WTC11 (cell line): ENCODE results near the gene PRELP. TPM values are rescaled to one million over a fixed set of nuclear protein-coding genes. Genes with fewer than 3 reads are reported as not detected.
A peak's percentile ranks its signal among the peaks of the same experiment; 100 is the strongest.

Source experiments
- ATAC-seq: fragments of 200-7000 bp; cut with Tn5 transposase; 2 replicates; pipeline ENCODE4 v1.10.0; 2021; ENCODE audit warnings: mild to moderate bottlenecking, moderate library complexity
- CTCF ChIA-PET: fragments of 300-600 bp; sonication (Branson Sonifier 250); formaldehyde crosslinking; loops from one replicate; lab custom pipeline; 2021; ENCODE audit warnings: antibody characterized with exemption; lab: Charles Lee
- POLR2A ChIA-PET: fragments of 350-600 bp; sonication (Branson Sonifier 250); formaldehyde crosslinking; loops from one replicate; lab custom pipeline; 2021; ENCODE audit warnings: antibody characterized with exemption; lab: Charles Lee
- DNase-seq: peaks from one replicate; pipeline ENCODE4 v3.0.0; 2021; ENCODE audit warnings: low spot score
- H3K27ac Mint-ChIP-seq: 2 replicates; pipeline ENCODE4 v1.8.0; 2021; ENCODE audit warnings: mixed read lengths
- H3K27me3 Mint-ChIP-seq: 2 replicates; pipeline ENCODE4 v1.8.0; 2021; ENCODE audit warnings: low read depth, mild to moderate bottlenecking, moderate library complexity, mixed read lengths
- H3K36me3 Mint-ChIP-seq: 2 replicates; pipeline ENCODE4 v1.8.0; 2021; ENCODE audit warnings: mixed read lengths
- H3K4me1 Mint-ChIP-seq: 2 replicates; pipeline ENCODE4 v1.8.0; 2022; ENCODE audit warnings: mixed read lengths
- H3K4me3 Mint-ChIP-seq: 2 replicates; pipeline ENCODE4 v1.8.0; 2021; ENCODE audit warnings: mild to moderate bottlenecking, moderate library complexity, mixed read lengths
- H3K9me3 Mint-ChIP-seq: 2 replicates; pipeline ENCODE4 v1.8.0; 2021; ENCODE audit warnings: mixed read lengths
- ATF1 ChIP-seq: sonication (generic); formaldehyde crosslinking; IDR thresholded peaks from 2 replicates; pipeline ENCODE4 v1.8.1; 2023; ENCODE audit warnings: mild to moderate bottlenecking, moderate library complexity, missing genetic modification reagents
- ATF2 ChIP-seq: sonication (generic); formaldehyde crosslinking; IDR thresholded peaks from 2 replicates; pipeline ENCODE4 v1.8.1; 2022; ENCODE audit warnings: low read depth, missing genetic modification reagents, borderline replicate concordance
- CREM ChIP-seq: sonication (generic); formaldehyde crosslinking; IDR thresholded peaks from 2 replicates; pipeline ENCODE4 v1.8.1; 2022; ENCODE audit warnings: mild to moderate bottlenecking, missing genetic modification reagents, moderate library complexity
- E2F5 ChIP-seq: sonication (generic); formaldehyde crosslinking; IDR thresholded peaks from 2 replicates; pipeline ENCODE4 v1.8.1; 2022; ENCODE audit warnings: mild to moderate bottlenecking, moderate library complexity, missing genetic modification reagents
- ETV6 ChIP-seq: sonication (generic); formaldehyde crosslinking; IDR thresholded peaks from 2 replicates; pipeline ENCODE4 v1.8.1; 2022; ENCODE audit warnings: mild to moderate bottlenecking, missing genetic modification reagents
- FOXP1 ChIP-seq: sonication (generic); formaldehyde crosslinking; IDR thresholded peaks from 2 replicates; pipeline ENCODE4 v1.8.0; 2022; ENCODE audit warnings: missing genetic modification reagents, mild to moderate bottlenecking, moderate library complexity, borderline replicate concordance
- MYBL2 ChIP-seq: sonication (generic); formaldehyde crosslinking; IDR thresholded peaks from 2 replicates; pipeline ENCODE4 v1.8.1; 2023; ENCODE audit warnings: mild to moderate bottlenecking, moderate library complexity, missing genetic modification reagents
- NFYB ChIP-seq: sonication (generic); formaldehyde crosslinking; conservative IDR thresholded peaks from 2 replicates; pipeline ENCODE4 v1.8.0; 2022; ENCODE audit warnings: low read depth, missing genetic modification reagents
- SMAD4 ChIP-seq: sonication (generic); formaldehyde crosslinking; IDR thresholded peaks from 2 replicates; pipeline ENCODE4 v1.8.0; 2022; ENCODE audit warnings: mild to moderate bottlenecking, missing genetic modification reagents
- SOX15 ChIP-seq: fragments of 250-450 bp; sonication (Bioruptor Pico); IDR thresholded peaks from 2 replicates; pipeline ENCODE4 v1.9.0; 2021; ENCODE audit warnings: mild to moderate bottlenecking
- ZBTB21 ChIP-seq: sonication (generic); formaldehyde crosslinking; IDR thresholded peaks from 2 replicates; pipeline ENCODE4 v1.8.1; 2023; ENCODE audit warnings: mild to moderate bottlenecking, missing genetic modification reagents, borderline replicate concordance
- ZNF317 ChIP-seq: sonication (generic); formaldehyde crosslinking; IDR thresholded peaks from 2 replicates; pipeline ENCODE4 v1.8.1; 2023; ENCODE audit warnings: low read depth, mild to moderate bottlenecking, moderate library complexity, missing genetic modification reagents, borderline replicate concordance
- ZNF396 ChIP-seq: fragments of 250-450 bp; sonication (Bioruptor Pico); IDR thresholded peaks from 2 replicates; pipeline ENCODE4 v1.8.0; 2021; ENCODE audit warnings: mild to moderate bottlenecking, moderate library complexity, borderline replicate concordance
- ZNF416 ChIP-seq: fragments of 250-450 bp; sonication (Bioruptor Pico); IDR thresholded peaks from 2 replicates; pipeline ENCODE4 v1.9.0; 2021; ENCODE audit warnings: mild to moderate bottlenecking, inconsistent platforms
- total RNA-seq: library from RNA; stranded (reverse); gene quantifications from 3 replicates; pipeline ENCODE4 v1.2.3, GENCODE V29; 2021
- TF ChIP-seq, protein P1 (sequence below): sonication (generic); formaldehyde crosslinking; IDR thresholded peaks from 2 replicates; pipeline ENCODE4 v1.8.0; 2022; ENCODE audit warnings: mild to moderate bottlenecking, missing genetic modification reagents
- TF ChIP-seq, protein P2 (sequence below): fragments of 200-600 bp; IDR thresholded peaks from 2 replicates; pipeline ENCODE4 v1.8.0; 2022; ENCODE audit warnings: antibody characterized with exemption

The PRELP gene
- total RNA-seq, 1 experiment from 2014 or later = 0.17 TPM

DNA sequence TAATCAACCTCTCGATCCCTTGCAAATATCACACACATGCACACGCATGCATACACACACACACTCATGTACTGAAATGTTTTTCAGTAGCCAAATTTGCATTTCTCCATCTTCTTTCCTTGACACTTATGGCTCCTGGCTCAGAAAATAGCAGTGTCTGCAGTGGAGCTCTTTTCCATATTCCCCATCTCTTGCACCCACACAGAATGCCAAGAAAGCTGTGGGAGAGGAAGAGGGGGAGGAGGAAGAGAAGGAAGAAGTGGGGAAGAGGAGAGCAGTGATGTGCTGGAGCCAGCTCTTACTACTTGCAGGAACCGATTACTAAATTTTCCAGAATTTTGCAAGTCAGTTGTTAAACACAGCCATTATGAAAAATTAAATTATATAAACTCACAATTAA lies 28.2 kb downstream of the PRELP start:
- Mint-ChIP-seq H3K27me3 (no peaks in the 10 kb centered on the region; the same call in 1 of the 2 replicates), H3K4me3 (no peak overlapping the region), H3K4me1 (peaks cover 28% of the 10 kb centered on the region), H3K9me3 (no peaks in the 10 kb centered on the region), H3K36me3 (peaks cover 2% of the 10 kb centered on the region), H3K27ac (no peak overlapping the region)
- CTCF ChIA-PET = interaction anchor here (0.5 to 3.8 kb wide), 42 partner anchors 8 to 648 kb away, joined by 3 to 64 read pairs (median 6); partner anchors contain the start of genes ATP2B4, ETNK2, OPTC and PRELP
- TF ChIP-seq E2F5 (CRISPR knock-in tag) = no peak
- TF ChIP-seq, protein P1, sequence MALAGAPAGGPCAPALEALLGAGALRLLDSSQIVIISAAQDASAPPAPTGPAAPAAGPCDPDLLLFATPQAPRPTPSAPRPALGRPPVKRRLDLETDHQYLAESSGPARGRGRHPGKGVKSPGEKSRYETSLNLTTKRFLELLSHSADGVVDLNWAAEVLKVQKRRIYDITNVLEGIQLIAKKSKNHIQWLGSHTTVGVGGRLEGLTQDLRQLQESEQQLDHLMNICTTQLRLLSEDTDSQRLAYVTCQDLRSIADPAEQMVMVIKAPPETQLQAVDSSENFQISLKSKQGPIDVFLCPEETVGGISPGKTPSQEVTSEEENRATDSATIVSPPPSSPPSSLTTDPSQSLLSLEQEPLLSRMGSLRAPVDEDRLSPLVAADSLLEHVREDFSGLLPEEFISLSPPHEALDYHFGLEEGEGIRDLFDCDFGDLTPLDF = no peak
- no peak for TF ChIP-seq ZNF416 (CRISPR knock-in tag)
- TF ChIP-seq ATF2 (CRISPR knock-in tag) = no peak
- TF ChIP-seq ZNF396 (CRISPR knock-in tag) = no peak
- no peak for TF ChIP-seq FOXP1 (CRISPR knock-in tag)
- no peak for TF ChIP-seq NFYB
- no peak for TF ChIP-seq MYBL2 (CRISPR knock-in tag)
- no peak for TF ChIP-seq SMAD4 (CRISPR knock-in tag)
- TF ChIP-seq, protein P2, sequence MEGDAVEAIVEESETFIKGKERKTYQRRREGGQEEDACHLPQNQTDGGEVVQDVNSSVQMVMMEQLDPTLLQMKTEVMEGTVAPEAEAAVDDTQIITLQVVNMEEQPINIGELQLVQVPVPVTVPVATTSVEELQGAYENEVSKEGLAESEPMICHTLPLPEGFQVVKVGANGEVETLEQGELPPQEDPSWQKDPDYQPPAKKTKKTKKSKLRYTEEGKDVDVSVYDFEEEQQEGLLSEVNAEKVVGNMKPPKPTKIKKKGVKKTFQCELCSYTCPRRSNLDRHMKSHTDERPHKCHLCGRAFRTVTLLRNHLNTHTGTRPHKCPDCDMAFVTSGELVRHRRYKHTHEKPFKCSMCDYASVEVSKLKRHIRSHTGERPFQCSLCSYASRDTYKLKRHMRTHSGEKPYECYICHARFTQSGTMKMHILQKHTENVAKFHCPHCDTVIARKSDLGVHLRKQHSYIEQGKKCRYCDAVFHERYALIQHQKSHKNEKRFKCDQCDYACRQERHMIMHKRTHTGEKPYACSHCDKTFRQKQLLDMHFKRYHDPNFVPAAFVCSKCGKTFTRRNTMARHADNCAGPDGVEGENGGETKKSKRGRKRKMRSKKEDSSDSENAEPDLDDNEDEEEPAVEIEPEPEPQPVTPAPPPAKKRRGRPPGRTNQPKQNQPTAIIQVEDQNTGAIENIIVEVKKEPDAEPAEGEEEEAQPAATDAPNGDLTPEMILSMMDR = no peak
- no peak for TF ChIP-seq SOX15 (CRISPR knock-in tag)
- TF ChIP-seq CREM (CRISPR knock-in tag) = no peak
- no peak for TF ChIP-seq ZBTB21
- no peak for TF ChIP-seq ZNF317 (CRISPR knock-in tag)
- no peak for TF ChIP-seq ATF1
- DNase-seq = no peak
- no peak for ATAC-seq
- POLR2A ChIA-PET = interaction anchor here (1.1 kb wide), 1 partner anchor 238 kb away, joined by 3 read pairs; no protein-coding TSS in a partner anchor

GRCh38 chr1:203504400-203505250 lies 29.0 kb downstream of the PRELP start:
- Mint-ChIP-seq H3K27me3 (no peaks in the 10 kb centered on the region; the same call in 1 of the 2 replicates), H3K36me3 (peaks cover 2% of the 10 kb centered on the region), H3K9me3 (no peaks in the 10 kb centered on the region), H3K4me1 (peaks cover 34% of the 10 kb centered on the region), H3K4me3 (no peak overlapping the region), H3K27ac (no peak overlapping the region)
- DNase-seq = peak; percentile 87
- TF ChIP-seq ETV6 (CRISPR knock-in tag) (0 out of 2 replicates have a peak, but pooled peaks have one; percentile 36), MYBL2 (CRISPR knock-in tag) (no peak)
- TF ChIP-seq, protein P2 = peak; percentile 72
- ATAC-seq = peak; percentile 88
- CTCF ChIA-PET = interaction anchor here (0.6 to 3.8 kb wide), 53 partner anchors 9 to 647 kb away, joined by 3 to 64 read pairs (median 4); partner anchors contain the start of genes ATP2B4, ETNK2, OPTC and PRELP
- POLR2A ChIA-PET = interaction anchor here (0.6 to 1.1 kb wide), 2 partner anchors 237 to 493 kb away, joined by 3 to 4 read pairs; no protein-coding TSS in a partner anchor
